NCI-H2227 treated with DMSO at 0.1 percent for 48 hours (cell line): Measurements from ENCODE around the gene MUL1.

ENCODE experiments used
- DNase-seq: peaks from one replicate; lab custom pipeline; 2025; lab: John Stamatoyannopoulos, UW

The MUL1 gene

GRCh38 chr1:20470194-20470593 lies 37.8 kb downstream of the MUL1 start:
- no peak for DNase-seq

DNA sequence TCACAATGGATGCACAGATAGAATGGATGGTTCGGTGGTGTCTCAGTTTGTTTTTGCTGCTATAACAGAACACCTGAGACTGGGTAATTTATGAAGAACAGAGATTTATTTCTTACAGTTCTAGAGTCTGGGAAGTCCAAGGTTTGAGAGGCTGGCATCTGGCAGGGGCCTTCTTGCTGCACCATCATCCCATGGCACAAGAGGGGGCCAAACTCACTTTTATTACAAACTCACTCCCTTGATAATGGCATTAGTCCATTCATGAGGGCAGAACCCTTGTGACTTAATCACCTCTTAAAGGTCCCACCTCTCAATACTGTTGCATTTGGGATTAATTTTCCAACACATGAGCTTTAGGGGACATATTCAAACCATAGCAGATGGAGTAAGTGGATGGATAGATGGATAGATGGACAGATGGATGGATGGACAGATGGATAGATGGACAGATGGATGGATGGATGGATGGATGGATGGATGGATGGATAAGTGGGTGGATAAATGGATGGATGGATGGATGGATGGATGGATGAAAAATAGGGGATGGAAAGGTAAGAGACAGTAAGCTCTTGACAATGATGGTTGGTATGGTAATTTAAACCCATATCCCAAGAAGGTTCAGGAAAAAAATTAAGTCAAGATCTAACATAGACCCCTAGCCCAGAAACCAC lies 38.4 kb downstream of the MUL1 start:
- no peak for DNase-seq

- no peak for DNase-seq
These were observed 41.7 kb downstream of the MUL1 start for GRCh38 chr1:20466273-20466672.

DNA sequence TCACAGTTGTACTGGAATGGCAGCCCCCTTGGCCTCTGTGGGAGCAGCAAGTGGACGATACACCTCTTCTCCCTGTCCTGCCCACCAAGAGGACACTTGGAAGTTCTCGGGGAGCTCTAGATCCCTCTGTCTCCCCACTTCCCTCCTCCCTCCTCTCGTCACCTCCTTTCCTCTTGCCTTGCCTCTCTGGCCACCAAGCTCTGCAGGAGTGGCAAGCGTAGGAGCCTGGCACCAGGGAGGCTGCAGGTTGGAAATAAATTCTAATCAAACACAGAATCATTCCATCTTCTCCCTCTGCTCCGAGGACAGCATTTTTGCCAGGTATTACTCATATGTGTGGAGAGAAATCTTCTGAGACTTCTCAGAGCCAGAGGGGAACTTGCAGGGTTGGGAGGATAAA lies 42.8 kb downstream of the MUL1 start:
- no peak for DNase-seq

DNA sequence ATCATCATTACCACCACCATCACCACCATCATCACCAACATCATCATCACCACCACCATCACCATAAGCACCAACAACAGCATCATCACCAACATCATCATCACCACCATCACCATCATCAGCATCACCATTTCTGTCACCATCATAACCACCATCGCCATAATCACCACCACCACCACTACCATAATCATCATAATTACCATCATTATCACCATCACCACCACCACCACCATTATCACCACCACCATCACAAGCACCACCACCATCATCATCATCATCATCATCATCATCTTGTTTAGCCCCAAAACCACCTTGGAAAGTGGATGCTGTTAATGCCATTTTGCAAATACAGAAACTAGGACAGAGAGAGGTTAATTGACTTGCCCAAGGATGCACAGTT lies 44.4 kb downstream of the MUL1 start:
- DNase-seq, result no peak

- no peak for DNase-seq
These were observed 45.6 kb downstream of the MUL1 start for GRCh38 chr1:20462397-20462796.

GRCh38 chr1:20458717-20459116 lies 49.2 kb downstream of the MUL1 start:
- no peak for DNase-seq

GRCh38 chr1:20454004-20454403 lies 53.9 kb downstream of the MUL1 start:
- no peak for DNase-seq

DNA sequence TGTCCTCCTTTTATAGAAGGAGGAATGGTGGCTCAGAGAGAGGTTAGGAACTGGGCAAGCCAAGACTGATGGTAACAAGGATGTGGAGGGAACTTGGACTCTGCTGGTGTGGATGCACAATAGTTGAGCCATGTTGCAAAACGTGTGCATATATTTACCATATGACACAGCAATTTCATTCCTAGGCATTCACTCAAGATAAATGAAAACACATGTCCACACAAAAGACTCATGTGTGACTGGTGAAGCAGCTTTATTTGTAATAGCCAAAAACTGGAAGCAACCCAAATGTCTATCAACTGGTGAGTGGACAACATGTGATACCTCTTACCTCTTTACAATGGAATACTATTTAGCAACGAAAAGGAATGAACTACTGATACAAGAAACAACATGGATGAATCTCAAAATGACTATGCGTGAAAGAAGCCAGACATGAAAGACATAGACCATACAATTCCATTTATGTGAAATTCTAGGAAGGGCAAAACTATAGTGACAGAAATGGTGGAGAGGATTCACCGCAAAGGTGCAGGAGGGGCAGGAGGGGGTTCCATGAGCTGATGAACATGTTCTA lies 58.1 kb downstream of the MUL1 start:
- no peak for DNase-seq
